Liver (tissue), 9 donors: Measurements from ENCODE around the gene ABL1. TPM values are rescaled to one million over a fixed set of nuclear protein-coding genes. Genes with fewer than 3 reads are reported as not detected.

Experiments used
- DNase-seq: peaks from one replicate; pipeline ENCODE4 v3.0.0-alpha.2; 2017; ENCODE audit warnings: low spot score
- H3K27ac ChIP-seq, 2 donors: one replicate each; pipeline ENCODE4 v1.7.0; 2013; ENCODE audit warnings: inconsistent platforms in 2 of 2, low read length in 2 of 2, control low read depth in 1 of 2, low read depth in 1 of 2, mild to moderate bottlenecking in 1 of 2
- H3K27me3 ChIP-seq, 4 donors: one replicate each; pipeline versions ENCODE4 v1.6.1 to v1.7.0; 2013; ENCODE audit warnings: low read length in 3 of 4, inconsistent platforms in 1 of 4, mild to moderate bottlenecking in 1 of 4, moderate library complexity in 1 of 4; ENCODE audit not compliant: control insufficient read depth in 4 of 4, insufficient read depth in 4 of 4
- H3K36me3 ChIP-seq, 4 donors: one replicate each; pipeline versions ENCODE4 v1.6.1 to v1.7.0; 2013; ENCODE audit warnings: low read length in 3 of 4, mild to moderate bottlenecking in 3 of 4, low read depth in 1 of 4, moderate library complexity in 1 of 4; ENCODE audit not compliant: control insufficient read depth in 4 of 4, insufficient read depth in 3 of 4
- H3K4me1 ChIP-seq, 4 donors: one replicate each; pipeline versions ENCODE4 v1.6.1 to v1.7.0; 2013; ENCODE audit warnings: low read length in 3 of 4, mild to moderate bottlenecking in 3 of 4, moderate library complexity in 1 of 4; ENCODE audit not compliant: control insufficient read depth in 4 of 4, insufficient read depth in 4 of 4
- H3K4me3 ChIP-seq, 3 donors: one replicate each; pipeline versions ENCODE4 v1.6.1 to v1.7.0; 2013; ENCODE audit warnings: low read length in 3 of 3, control low read depth in 1 of 3, low read depth in 1 of 3, mild to moderate bottlenecking in 1 of 3
- H3K9ac ChIP-seq, 2 donors: one replicate each; pipeline ENCODE4 v1.7.0; 2013; ENCODE audit warnings: low read length in 2 of 2, mild to moderate bottlenecking in 2 of 2, moderate library complexity in 2 of 2, control low read depth in 1 of 2, low read depth in 1 of 2
- H3K9me3 ChIP-seq, 4 donors: one replicate each; pipeline versions ENCODE4 v1.6.1 to v1.7.0; 2013; ENCODE audit warnings: low read length in 3 of 4; ENCODE audit not compliant: control insufficient read depth in 4 of 4
- EGR1 ChIP-seq, 2 donors: IDR thresholded peaks; 2 replicates each; pipeline ENCODE4 v1.6.1; 2016 to 2018; ENCODE audit warnings: antibody characterized with exemption in 2 of 2, low read depth in 2 of 2
- FOXA1 ChIP-seq: IDR thresholded peaks from 2 replicates; pipeline ENCODE4 v1.6.1; 2016; ENCODE audit warnings: antibody characterized with exemption
- FOXA2 ChIP-seq: IDR thresholded peaks from 2 replicates; pipeline ENCODE4 v1.6.1; 2016; ENCODE audit warnings: antibody characterized with exemption
- HNF4A ChIP-seq, 2 donors: conservative IDR thresholded peaks; 2 replicates each; pipeline ENCODE4 v1.6.1; 2016; ENCODE audit warnings: antibody characterized with exemption in 2 of 2, mild to moderate bottlenecking in 2 of 2
- HNF4G ChIP-seq: IDR thresholded peaks from 2 replicates; pipeline ENCODE4 v1.6.1; 2016; ENCODE audit warnings: antibody characterized with exemption
- JUND ChIP-seq, 2 donors: IDR thresholded peaks; 2 replicates each; pipeline ENCODE4 v1.6.1; 2016; ENCODE audit warnings: antibody characterized with exemption in 2 of 2
- NR2F2 ChIP-seq: IDR thresholded peaks from 2 replicates; pipeline ENCODE4 v1.6.1; 2016; ENCODE audit warnings: antibody characterized with exemption
- RAD21 ChIP-seq, 2 donors: IDR thresholded peaks; 2 replicates each; pipeline ENCODE4 v1.6.1; 2016; ENCODE audit warnings: antibody characterized with exemption in 2 of 2, mild to moderate bottlenecking in 2 of 2
- RXRA ChIP-seq, 2 donors: IDR thresholded peaks; 2 replicates each; pipeline ENCODE4 v1.6.1; 2017 to 2018; ENCODE audit warnings: antibody characterized with exemption in 2 of 2, mild to moderate bottlenecking in 1 of 2
- SP1 ChIP-seq: IDR thresholded peaks from 2 replicates; pipeline ENCODE4 v1.6.1; 2018; ENCODE audit warnings: antibody characterized with exemption, mild to moderate bottlenecking
- TAF1 ChIP-seq: conservative IDR thresholded peaks from 2 replicates; pipeline ENCODE4 v1.6.1; 2016; ENCODE audit warnings: antibody characterized with exemption, mild to moderate bottlenecking
- YY1 ChIP-seq: IDR thresholded peaks from 2 replicates; pipeline ENCODE4 v1.6.1; 2016; ENCODE audit warnings: antibody characterized with exemption, mild to moderate bottlenecking
- WGBS: extraction: QIAGEN DNeasy Blood & Tissue Kit; methylation state at CpG from one replicate; pipeline ENCODE4 v1.1.7; 2013; 5-methylcytosine and 5-hydroxymethylcytosine counted together
- polyA plus RNA-seq, 2 donors: library from polyadenylated mRNA; stranded (reverse) in 1 of 2; unstranded in 1 of 2; fragments of 200-250 nt in 1 of 2; fragments of >200 nt in 1 of 2; fragmentation: Nextera tagmentation in 1 of 2; extraction: Ambion mirVana in 1 of 2; gene quantifications; one replicate each; pipeline versions ENCODE4 v1.2.1 to v1.2.3, GENCODE V29; 2013 to 2015
- total RNA-seq, 2 donors: library from RNA; depleted of rRNA; stranded (reverse); fragments of >200 nt; gene quantifications; one replicate each; pipeline ENCODE4 v1.2.3, GENCODE V29; 2014
- TF ChIP-seq, protein P1 (sequence below): IDR thresholded peaks from 2 replicates; pipeline ENCODE4 v1.6.1; 2016; ENCODE audit warnings: antibody characterized with exemption, mild to moderate bottlenecking
- TF ChIP-seq, protein P2 (sequence below): fragments of 150-350 bp; IDR thresholded peaks from 2 replicates; pipeline ENCODE4 v1.5.1; 2017; ENCODE audit warnings: improper control_type of control experiment, low read depth, low read length; ENCODE audit not compliant: missing input control
- TF ChIP-seq, protein P3 (sequence below): IDR thresholded peaks from 2 replicates; pipeline ENCODE4 v1.6.1; 2016; ENCODE audit warnings: antibody characterized with exemption
- TF ChIP-seq, protein P4 (sequence below): IDR thresholded peaks from 2 replicates; pipeline ENCODE4 v1.6.1; 2016; ENCODE audit warnings: antibody characterized with exemption
- TF ChIP-seq, protein P5 (sequence below): IDR thresholded peaks from 2 replicates; pipeline ENCODE4 v1.6.1; 2016; ENCODE audit warnings: antibody characterized with exemption
- donor health status: healthy.
- donor health status: healthy.
- donor health status: healthy.
- donor health status: healthy.
- donor health status: healthy.

Gene ABL1
- total and polyA plus RNA-seq, 4 donors, result 4.2 to 14.2 (median 10.9) TPM

DNA sequence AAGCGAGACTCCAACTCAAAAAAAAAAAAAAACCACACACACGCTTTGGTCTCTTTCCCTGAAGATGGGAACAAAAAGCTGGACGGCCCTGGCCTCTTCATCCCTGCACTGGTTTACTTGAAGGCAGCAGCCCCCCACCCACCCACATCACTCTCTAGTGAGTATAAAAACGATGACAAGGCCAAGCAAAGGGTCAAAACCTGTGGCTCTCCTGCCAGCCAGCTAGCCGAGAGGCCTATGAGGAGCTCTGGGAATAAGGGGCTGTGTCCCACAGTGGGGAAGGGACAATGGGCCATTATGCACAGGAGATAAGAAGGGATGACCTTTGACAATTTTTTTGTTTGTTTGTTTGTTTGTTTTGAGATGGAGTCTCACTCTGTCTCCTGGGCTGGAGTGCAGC is 48.4 kb downstream of the ABL1 start:
- no peaks in the 10 kb centered on the region for H3K27me3 ChIP-seq
- no peak overlapping the region for H3K27ac ChIP-seq
- H3K9ac ChIP-seq, result no peak overlapping the region
- H3K4me3 ChIP-seq, result no peak overlapping the region
- WGBS, result 89% methylated on average over 5 of the region's 5 CpGs
- H3K36me3 ChIP-seq, result peaks cover 22 to 84% (median 38%) of the 10 kb centered on the region in 4 donors
- no peaks in the 10 kb centered on the region for H3K9me3 ChIP-seq
- no peak for DNase-seq
- TF ChIP-seq NR2F2 (no peak), FOXA1 (no peak), HNF4G (no peak), HNF4A (conservative IDR thresholded peaks at IDR 0.05) (no peak), EGR1 (IDR thresholded peaks at IDR 0.05; ENCODE audit: low read depth in 2 of 2) (no peak), FOXA2 (no peak), RAD21 (IDR thresholded peaks at IDR 0.05) (no peak), YY1 (no peak), JUND (IDR thresholded peaks at IDR 0.05) (no peak), RXRA (IDR thresholded peaks at IDR 0.05) (no peak)
- TF ChIP-seq, protein P1, sequence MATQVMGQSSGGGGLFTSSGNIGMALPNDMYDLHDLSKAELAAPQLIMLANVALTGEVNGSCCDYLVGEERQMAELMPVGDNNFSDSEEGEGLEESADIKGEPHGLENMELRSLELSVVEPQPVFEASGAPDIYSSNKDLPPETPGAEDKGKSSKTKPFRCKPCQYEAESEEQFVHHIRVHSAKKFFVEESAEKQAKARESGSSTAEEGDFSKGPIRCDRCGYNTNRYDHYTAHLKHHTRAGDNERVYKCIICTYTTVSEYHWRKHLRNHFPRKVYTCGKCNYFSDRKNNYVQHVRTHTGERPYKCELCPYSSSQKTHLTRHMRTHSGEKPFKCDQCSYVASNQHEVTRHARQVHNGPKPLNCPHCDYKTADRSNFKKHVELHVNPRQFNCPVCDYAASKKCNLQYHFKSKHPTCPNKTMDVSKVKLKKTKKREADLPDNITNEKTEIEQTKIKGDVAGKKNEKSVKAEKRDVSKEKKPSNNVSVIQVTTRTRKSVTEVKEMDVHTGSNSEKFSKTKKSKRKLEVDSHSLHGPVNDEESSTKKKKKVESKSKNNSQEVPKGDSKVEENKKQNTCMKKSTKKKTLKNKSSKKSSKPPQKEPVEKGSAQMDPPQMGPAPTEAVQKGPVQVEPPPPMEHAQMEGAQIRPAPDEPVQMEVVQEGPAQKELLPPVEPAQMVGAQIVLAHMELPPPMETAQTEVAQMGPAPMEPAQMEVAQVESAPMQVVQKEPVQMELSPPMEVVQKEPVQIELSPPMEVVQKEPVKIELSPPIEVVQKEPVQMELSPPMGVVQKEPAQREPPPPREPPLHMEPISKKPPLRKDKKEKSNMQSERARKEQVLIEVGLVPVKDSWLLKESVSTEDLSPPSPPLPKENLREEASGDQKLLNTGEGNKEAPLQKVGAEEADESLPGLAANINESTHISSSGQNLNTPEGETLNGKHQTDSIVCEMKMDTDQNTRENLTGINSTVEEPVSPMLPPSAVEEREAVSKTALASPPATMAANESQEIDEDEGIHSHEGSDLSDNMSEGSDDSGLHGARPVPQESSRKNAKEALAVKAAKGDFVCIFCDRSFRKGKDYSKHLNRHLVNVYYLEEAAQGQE, result no peak
- TF ChIP-seq, protein P2, sequence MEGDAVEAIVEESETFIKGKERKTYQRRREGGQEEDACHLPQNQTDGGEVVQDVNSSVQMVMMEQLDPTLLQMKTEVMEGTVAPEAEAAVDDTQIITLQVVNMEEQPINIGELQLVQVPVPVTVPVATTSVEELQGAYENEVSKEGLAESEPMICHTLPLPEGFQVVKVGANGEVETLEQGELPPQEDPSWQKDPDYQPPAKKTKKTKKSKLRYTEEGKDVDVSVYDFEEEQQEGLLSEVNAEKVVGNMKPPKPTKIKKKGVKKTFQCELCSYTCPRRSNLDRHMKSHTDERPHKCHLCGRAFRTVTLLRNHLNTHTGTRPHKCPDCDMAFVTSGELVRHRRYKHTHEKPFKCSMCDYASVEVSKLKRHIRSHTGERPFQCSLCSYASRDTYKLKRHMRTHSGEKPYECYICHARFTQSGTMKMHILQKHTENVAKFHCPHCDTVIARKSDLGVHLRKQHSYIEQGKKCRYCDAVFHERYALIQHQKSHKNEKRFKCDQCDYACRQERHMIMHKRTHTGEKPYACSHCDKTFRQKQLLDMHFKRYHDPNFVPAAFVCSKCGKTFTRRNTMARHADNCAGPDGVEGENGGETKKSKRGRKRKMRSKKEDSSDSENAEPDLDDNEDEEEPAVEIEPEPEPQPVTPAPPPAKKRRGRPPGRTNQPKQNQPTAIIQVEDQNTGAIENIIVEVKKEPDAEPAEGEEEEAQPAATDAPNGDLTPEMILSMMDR, result no peak
- TF ChIP-seq, protein P3, sequence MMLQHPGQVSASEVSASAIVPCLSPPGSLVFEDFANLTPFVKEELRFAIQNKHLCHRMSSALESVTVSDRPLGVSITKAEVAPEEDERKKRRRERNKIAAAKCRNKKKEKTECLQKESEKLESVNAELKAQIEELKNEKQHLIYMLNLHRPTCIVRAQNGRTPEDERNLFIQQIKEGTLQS, result no peak
- H3K4me1 ChIP-seq, result no peaks in the 10 kb centered on the region

DNA sequence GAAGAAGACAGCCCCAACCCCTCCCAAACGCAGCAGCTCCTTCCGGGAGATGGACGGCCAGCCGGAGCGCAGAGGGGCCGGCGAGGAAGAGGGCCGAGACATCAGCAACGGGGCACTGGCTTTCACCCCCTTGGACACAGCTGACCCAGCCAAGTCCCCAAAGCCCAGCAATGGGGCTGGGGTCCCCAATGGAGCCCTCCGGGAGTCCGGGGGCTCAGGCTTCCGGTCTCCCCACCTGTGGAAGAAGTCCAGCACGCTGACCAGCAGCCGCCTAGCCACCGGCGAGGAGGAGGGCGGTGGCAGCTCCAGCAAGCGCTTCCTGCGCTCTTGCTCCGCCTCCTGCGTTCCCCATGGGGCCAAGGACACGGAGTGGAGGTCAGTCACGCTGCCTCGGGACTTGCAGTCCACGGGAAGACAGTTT is 49.1 kb downstream of the ABL1 start:
- no peak for DNase-seq
- Histone ChIP-seq H3K4me1 (no peaks in the 10 kb centered on the region), H3K9ac (no peak overlapping the region), H3K4me3 (no peak overlapping the region), H3K27ac (no peak overlapping the region), H3K36me3 (peaks cover 24 to 85% (median 37%) of the 10 kb centered on the region in 4 donors), H3K9me3 (no peaks in the 10 kb centered on the region), H3K27me3 (no peaks in the 10 kb centered on the region)
- TF ChIP-seq, protein P4, sequence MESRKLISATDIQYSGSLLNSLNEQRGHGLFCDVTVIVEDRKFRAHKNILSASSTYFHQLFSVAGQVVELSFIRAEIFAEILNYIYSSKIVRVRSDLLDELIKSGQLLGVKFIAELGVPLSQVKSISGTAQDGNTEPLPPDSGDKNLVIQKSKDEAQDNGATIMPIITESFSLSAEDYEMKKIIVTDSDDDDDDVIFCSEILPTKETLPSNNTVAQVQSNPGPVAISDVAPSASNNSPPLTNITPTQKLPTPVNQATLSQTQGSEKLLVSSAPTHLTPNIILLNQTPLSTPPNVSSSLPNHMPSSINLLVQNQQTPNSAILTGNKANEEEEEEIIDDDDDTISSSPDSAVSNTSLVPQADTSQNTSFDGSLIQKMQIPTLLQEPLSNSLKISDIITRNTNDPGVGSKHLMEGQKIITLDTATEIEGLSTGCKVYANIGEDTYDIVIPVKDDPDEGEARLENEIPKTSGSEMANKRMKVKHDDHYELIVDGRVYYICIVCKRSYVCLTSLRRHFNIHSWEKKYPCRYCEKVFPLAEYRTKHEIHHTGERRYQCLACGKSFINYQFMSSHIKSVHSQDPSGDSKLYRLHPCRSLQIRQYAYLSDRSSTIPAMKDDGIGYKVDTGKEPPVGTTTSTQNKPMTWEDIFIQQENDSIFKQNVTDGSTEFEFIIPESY, result no peak
- TF ChIP-seq RXRA (IDR thresholded peaks at IDR 0.05), result no peak
- TF ChIP-seq SP1, result no peak
- TF ChIP-seq YY1, result no peak
- TF ChIP-seq, protein P2, result no peak
- no peak for TF ChIP-seq TAF1
- TF ChIP-seq, protein P5, sequence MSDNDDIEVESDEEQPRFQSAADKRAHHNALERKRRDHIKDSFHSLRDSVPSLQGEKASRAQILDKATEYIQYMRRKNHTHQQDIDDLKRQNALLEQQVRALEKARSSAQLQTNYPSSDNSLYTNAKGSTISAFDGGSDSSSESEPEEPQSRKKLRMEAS, result no peak
- TF ChIP-seq HNF4A (conservative IDR thresholded peaks at IDR 0.05), result no peak
- no peak for TF ChIP-seq FOXA2
- 95% methylated on average over 25 of the region's 25 CpGs for WGBS
